Karpas-422 (cell line): ENCODE measurements around the gene TBC1D16. TPM values are rescaled to one million over a fixed set of nuclear protein-coding genes. Genes with fewer than 3 reads are reported as not detected.
"Not testable (repeated sequence)": the region's sequence is repeated elsewhere in the genome, so short reads cannot be mapped to it uniquely, and the experiment has no call there.

Experiments
- DNase-seq: peaks from one replicate; pipeline ENCODE4 v3.0.0-alpha.2; 2015
- H2AFZ ChIP-seq: fragments of 200-600 bp; sonication (generic); 2 replicates; pipeline ENCODE4 v1.6.1; 2014; ENCODE audit warnings: antibody characterized with exemption, low read length, mixed read lengths
- H3K27ac ChIP-seq: fragments of 200-600 bp; sonication (generic); 2 replicates; pipeline ENCODE4 v1.5.1; 2014; ENCODE audit warnings: mild to moderate bottlenecking, low read length, moderate library complexity
- H3K27me3 ChIP-seq: fragments of 200-600 bp; sonication (generic); 2 replicates; pipeline ENCODE4 v1.6.1; 2014; ENCODE audit warnings: low read length, mixed read lengths
- H3K36me3 ChIP-seq: fragments of 200-600 bp; sonication (generic); 2 replicates; pipeline ENCODE4 v1.6.1; 2014; ENCODE audit warnings: low read length, mixed read lengths; ENCODE audit not compliant: insufficient read depth
- H3K4me1 ChIP-seq: fragments of 200-600 bp; sonication (generic); 2 replicates; pipeline ENCODE4 v1.6.1; 2014; ENCODE audit warnings: mild to moderate bottlenecking, low read length, mixed read lengths
- H3K4me2 ChIP-seq: fragments of 200-600 bp; sonication (generic); 2 replicates; pipeline ENCODE4 v1.6.1; 2014; ENCODE audit warnings: low read length, low read depth, mild to moderate bottlenecking; ENCODE audit not compliant: poor library complexity, severe bottlenecking
- H3K4me3 ChIP-seq: fragments of 200-600 bp; sonication (generic); 2 replicates; pipeline ENCODE4 v1.5.1; 2014; ENCODE audit warnings: mild to moderate bottlenecking, antibody characterized with exemption, low read length, mixed read lengths
- H3K79me2 ChIP-seq: fragments of 200-600 bp; sonication (generic); 2 replicates; pipeline ENCODE4 v1.6.1; 2014; ENCODE audit warnings: mild to moderate bottlenecking, low read length, mixed read lengths
- H3K9ac ChIP-seq: fragments of 200-600 bp; sonication (generic); 2 replicates; pipeline ENCODE4 v1.6.0; 2014; ENCODE audit warnings: low read length
- H3K9me2 ChIP-seq: fragments of 200-600 bp; sonication (generic), shearing (Covaris generic); replicated peaks from 2 replicates; pipeline ENCODE4 v1.6.0; 2014; ENCODE audit warnings: mild to moderate bottlenecking, low read length, moderate library complexity; ENCODE audit not compliant: insufficient read depth
- H3K9me3 ChIP-seq: fragments of 300-700, 200-600 bp; sonication (generic); 2 replicates; pipeline ENCODE4 v1.6.1; 2014; ENCODE audit warnings: low read length, mixed read lengths
- H4K20me1 ChIP-seq: fragments of 200-600 bp; sonication (generic); 2 replicates; pipeline ENCODE4 v1.6.1; 2014; ENCODE audit warnings: mild to moderate bottlenecking, antibody characterized with exemption, low read length, low read depth; ENCODE audit not compliant: insufficient read depth
- total RNA-seq: library from RNA; depleted of rRNA; stranded (reverse); fragments of >200 nt; shearing (Covaris generic); gene quantifications from 2 replicates; pipeline ENCODE4 v1.2.3, GENCODE V29; 2014; ENCODE audit warnings: low replicate concordance

TBC1D16 gene
- total RNA-seq, 1 experiment from 2014 or later, result 0.22 TPM

DNA sequence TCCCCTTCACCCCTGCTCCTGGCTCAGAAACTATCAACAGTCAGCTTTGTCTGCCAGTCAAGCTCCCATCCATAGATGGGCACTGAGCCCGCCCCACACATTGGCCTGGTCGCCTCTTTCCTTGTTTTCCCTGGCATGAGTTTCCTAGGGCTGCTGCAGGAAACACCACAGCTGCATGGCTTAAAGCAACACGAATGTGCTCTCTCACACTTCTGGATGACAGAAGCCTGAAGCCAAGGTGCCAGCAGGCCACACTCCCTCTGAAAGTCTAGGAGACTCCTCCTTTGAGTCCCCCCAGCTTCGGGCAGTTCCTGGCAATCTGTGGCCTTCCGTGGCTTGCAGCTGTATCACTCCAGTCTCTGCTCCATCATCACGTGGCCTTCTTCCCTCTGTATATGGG, 69.9 kb downstream of the TBC1D16 start:
- no peaks in the 10 kb centered on the region for H3K27me3 ChIP-seq
- H3K4me1 ChIP-seq, result no peaks in the 10 kb centered on the region
- H3K9me3 ChIP-seq, result no peaks in the 10 kb centered on the region
- H3K9ac ChIP-seq, result no peak overlapping the region
- H3K9me2 ChIP-seq, result no peaks in the 10 kb centered on the region
- no peak for DNase-seq
- no peaks in the 10 kb centered on the region for H4K20me1 ChIP-seq
- no peak overlapping the region for H2AFZ ChIP-seq
- no peak overlapping the region for H3K4me2 ChIP-seq
- no peaks in the 10 kb centered on the region for H3K36me3 ChIP-seq
- no peak overlapping the region for H3K4me3 ChIP-seq
- no peak overlapping the region for H3K27ac ChIP-seq
- no peaks in the 10 kb centered on the region for H3K79me2 ChIP-seq

GRCh38 chr17:79962467-79962866, 73.2 kb downstream of the TBC1D16 start:
- not testable (repeated sequence) for H2AFZ ChIP-seq, H3K9me2 ChIP-seq, H3K36me3 ChIP-seq, H3K9ac ChIP-seq, H3K9me3 ChIP-seq, H3K27ac ChIP-seq, H3K4me1 ChIP-seq, DNase-seq, H3K4me2 ChIP-seq, H4K20me1 ChIP-seq, H3K27me3 ChIP-seq, H3K79me2 ChIP-seq, H3K4me3 ChIP-seq

GRCh38 chr17:79961567-79961966, 74.1 kb downstream of the TBC1D16 start:
- not testable (repeated sequence) for H3K4me2 ChIP-seq, H4K20me1 ChIP-seq, DNase-seq, H3K27me3 ChIP-seq, H3K4me3 ChIP-seq, H3K9me2 ChIP-seq, H3K4me1 ChIP-seq, H2AFZ ChIP-seq, H3K36me3 ChIP-seq, H3K79me2 ChIP-seq, H3K9ac ChIP-seq, H3K27ac ChIP-seq, H3K9me3 ChIP-seq

GRCh38 chr17:79960788-79961522, 74.7 kb downstream of the TBC1D16 start:
- Histone ChIP-seq H3K9me3 (no peaks in the 10 kb centered on the region), H3K4me2 (no peak overlapping the region), H2AFZ (no peak overlapping the region), H4K20me1 (no peaks in the 10 kb centered on the region), H3K27ac (no peak overlapping the region), H3K9me2 (no peaks in the 10 kb centered on the region), H3K4me1 (peaks cover 4% of the 10 kb centered on the region), H3K4me3 (no peak overlapping the region), H3K9ac (no peak overlapping the region), H3K36me3 (no peaks in the 10 kb centered on the region), H3K79me2 (no peaks in the 10 kb centered on the region), H3K27me3 (no peaks in the 10 kb centered on the region)
- DNase-seq, result no peak

- no peak for DNase-seq
- Histone ChIP-seq H3K4me3 (no peak overlapping the region), H3K27ac (no peak overlapping the region), H3K27me3 (no peaks in the 10 kb centered on the region), H3K9me3 (no peaks in the 10 kb centered on the region), H3K9me2 (no peaks in the 10 kb centered on the region), H3K4me2 (no peak overlapping the region), H4K20me1 (no peaks in the 10 kb centered on the region), H3K79me2 (no peaks in the 10 kb centered on the region), H3K9ac (no peak overlapping the region), H2AFZ (no peak overlapping the region), H3K36me3 (no peaks in the 10 kb centered on the region), H3K4me1 (peaks cover 4% of the 10 kb centered on the region)
Measured at GRCh38 chr17:79959042-79959441, 76.6 kb downstream of the TBC1D16 start.

DNA sequence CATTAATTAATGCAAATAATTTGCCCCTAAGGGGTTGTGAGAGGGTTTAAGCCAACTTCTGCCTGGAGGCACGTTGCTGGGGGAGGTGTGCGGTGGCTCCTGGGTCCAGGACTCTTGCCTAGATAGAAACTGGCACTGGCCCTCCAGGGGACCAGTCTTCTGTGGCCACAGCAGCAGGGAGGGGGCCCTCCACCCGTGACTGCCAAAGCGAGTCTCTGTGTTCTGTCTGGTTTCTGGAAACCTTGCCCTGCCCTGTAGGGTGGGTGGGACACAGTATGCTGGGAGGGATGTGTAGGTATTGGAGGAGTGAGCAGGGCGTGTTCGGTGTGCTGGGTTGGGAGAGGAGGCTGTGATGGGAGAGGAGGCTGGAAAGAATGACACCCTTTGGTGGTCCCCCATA, 78.8 kb downstream of the TBC1D16 start:
- H3K27ac ChIP-seq, result no peak overlapping the region

DNA sequence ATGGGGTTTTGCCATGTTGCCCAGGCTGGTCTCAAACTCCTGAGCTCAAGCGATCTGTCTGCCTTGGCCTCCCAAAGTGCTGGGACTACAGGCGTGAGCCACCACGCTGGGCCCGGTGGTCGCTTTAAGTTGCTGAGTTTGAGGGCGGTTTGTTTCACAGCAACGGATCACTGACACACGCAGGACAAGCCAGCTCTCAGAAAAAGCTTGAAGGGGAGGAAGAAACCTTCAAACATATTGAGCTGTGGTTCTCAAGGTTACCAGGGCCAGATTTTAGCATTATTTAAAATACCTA, 79.3 kb downstream of the TBC1D16 start:
- H3K4me1 ChIP-seq, H3K4me3 ChIP-seq, H3K9me2 ChIP-seq, H3K79me2 ChIP-seq, H3K27me3 ChIP-seq, H3K9me3 ChIP-seq, H3K4me2 ChIP-seq, H3K9ac ChIP-seq, H3K27ac ChIP-seq, DNase-seq, H4K20me1 ChIP-seq, H2AFZ ChIP-seq, H3K36me3 ChIP-seq: not testable (repeated sequence)

More for the DNA sequence above, 78.8 kb downstream of the TBC1D16 start:
- no peaks in the 10 kb centered on the region for H3K9me3 ChIP-seq
- no peak overlapping the region for H3K4me2 ChIP-seq
- no peaks in the 10 kb centered on the region for H4K20me1 ChIP-seq
- H2AFZ ChIP-seq, result no peak overlapping the region
- H3K4me1 ChIP-seq, result peaks cover 4% of the 10 kb centered on the region
- no peak for DNase-seq
- no peak overlapping the region for H3K4me3 ChIP-seq
- H3K36me3 ChIP-seq, result no peaks in the 10 kb centered on the region
- no peaks in the 10 kb centered on the region for H3K27me3 ChIP-seq
- no peak overlapping the region for H3K9ac ChIP-seq
- H3K79me2 ChIP-seq, result no peaks in the 10 kb centered on the region
- no peaks in the 10 kb centered on the region for H3K9me2 ChIP-seq

GRCh38 chr17:79955691-79956440, 79.8 kb downstream of the TBC1D16 start:
- H3K79me2 ChIP-seq, result no peaks in the 10 kb centered on the region
- H3K9me3 ChIP-seq, result no peaks in the 10 kb centered on the region
- H3K4me1 ChIP-seq, result peaks cover 11% of the 10 kb centered on the region
- no peak overlapping the region for H3K4me3 ChIP-seq
- no peak overlapping the region for H3K27ac ChIP-seq
- no peaks in the 10 kb centered on the region for H4K20me1 ChIP-seq
- H2AFZ ChIP-seq, result no peak overlapping the region
- no peak overlapping the region for H3K4me2 ChIP-seq
- no peaks in the 10 kb centered on the region for H3K36me3 ChIP-seq
- no peaks in the 10 kb centered on the region for H3K9me2 ChIP-seq
- no peak overlapping the region for H3K9ac ChIP-seq
- DNase-seq, result no peak
- H3K27me3 ChIP-seq, result no peaks in the 10 kb centered on the region
